Natural killer cell treated with Interleukin-12 subunit alpha and Interleukin-12 subunit beta and Interleukin-15 and Interleukin-18, amount 100 ng/mL, for 72 hours (primary cell): ENCODE measurements around the gene CTSH. TPM values are rescaled to one million over a fixed set of nuclear protein-coding genes. Genes with fewer than 3 reads are reported as not detected.

Experiments used
- ATAC-seq, 2 donors: fragments of 150-1000 bp; cut with Tn5 transposase in 1 of 2; sonication (Bioruptor Pico), chemical (Tn5 transposase) in 1 of 2; 2 replicates each; pipeline ENCODE4 v1.10.0; 2021
- DNase-seq: peaks from one replicate; pipeline ENCODE4 v3.0.0; 2022; ENCODE audit warnings: low spot score
- H3K27ac Mint-ChIP-seq, 2 donors: 1 replicate in 1 of 2; 2 replicates in 1 of 2; pipeline ENCODE4 v1.8.0; 2022; ENCODE audit warnings: mixed read lengths in 2 of 2, mild to moderate bottlenecking in 1 of 2, moderate library complexity in 1 of 2
- H3K27me3 Mint-ChIP-seq, 2 donors: 1 replicate in 1 of 2; 2 replicates in 1 of 2; pipeline ENCODE4 v1.8.0; 2022; ENCODE audit warnings: mixed read lengths in 2 of 2
- H3K36me3 Mint-ChIP-seq: one replicate; pipeline ENCODE4 v1.8.0; 2022; ENCODE audit warnings: mixed read lengths
- H3K4me1 Mint-ChIP-seq, 2 donors: 1 replicate in 1 of 2; 2 replicates in 1 of 2; pipeline ENCODE4 v1.8.0; 2022; ENCODE audit warnings: low read depth in 2 of 2, mixed read lengths in 2 of 2, mild to moderate bottlenecking in 1 of 2
- H3K4me3 Mint-ChIP-seq: one replicate; pipeline ENCODE4 v1.8.0; 2022; ENCODE audit warnings: mixed read lengths
- H3K9me3 Mint-ChIP-seq: 2 replicates; pipeline ENCODE4 v1.8.0; 2022; ENCODE audit warnings: mixed read lengths
- total RNA-seq, 2 donors: library from RNA; stranded (reverse); gene quantifications; one replicate each; pipeline ENCODE4 v1.2.3, GENCODE V29; 2022

The CTSH gene
- total RNA-seq, 2 donors from 2014 or later = 16.1 to 25.2 TPM

DNA sequence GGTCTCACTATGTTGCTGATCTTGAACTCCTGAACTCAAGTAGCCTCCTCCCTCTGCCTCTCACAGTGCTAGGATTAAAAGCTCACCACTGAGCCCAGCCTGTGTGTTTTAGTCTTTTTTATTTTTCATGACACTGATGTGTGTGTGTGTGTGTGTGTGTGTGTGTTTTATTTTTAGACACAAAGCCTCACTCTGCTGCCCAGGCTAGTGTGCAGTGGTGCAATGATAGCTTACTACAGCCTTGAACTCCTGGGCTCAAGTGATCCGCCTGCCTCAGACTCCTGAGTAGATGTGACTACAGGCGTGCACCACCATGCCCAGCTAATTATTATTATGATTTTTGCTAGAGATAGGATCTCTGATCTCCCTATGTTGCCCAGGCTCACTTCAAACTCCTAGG, 23.3 kb upstream of the CTSH start:
- H3K4me3 Mint-ChIP-seq = no peak overlapping the region
- DNase-seq = no peak
- H3K36me3 Mint-ChIP-seq = no peaks in the 10 kb centered on the region

DNA sequence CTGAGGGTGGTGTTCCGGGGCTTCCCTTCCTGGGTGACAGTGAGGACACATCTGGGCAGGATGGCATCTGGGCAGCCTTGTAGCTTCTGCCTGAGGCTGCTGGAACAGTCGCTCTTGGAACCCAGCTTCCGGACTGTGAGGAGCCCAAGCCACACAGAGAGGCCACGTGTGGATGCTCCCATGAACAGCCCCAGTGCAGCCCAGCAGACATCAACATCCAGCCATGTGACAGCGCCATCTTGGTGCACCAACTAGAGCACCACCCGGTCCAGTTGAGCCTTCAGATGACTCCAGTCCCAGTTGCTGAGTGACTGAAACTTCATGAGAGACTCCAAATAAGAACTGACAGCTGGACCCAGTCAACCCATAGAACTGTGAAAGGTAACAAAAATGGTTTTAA, 15.5 kb upstream of the CTSH start:
- peaks cover 0 to 5% of the 10 kb centered on the region in 2 donors for H3K27me3 Mint-ChIP-seq
- H3K27ac Mint-ChIP-seq = no peak overlapping the region
- ATAC-seq (no peak), DNase-seq (no peak)
- no peaks in the 10 kb centered on the region for H3K4me1 Mint-ChIP-seq
- no peaks in the 10 kb centered on the region for H3K9me3 Mint-ChIP-seq
- H3K36me3 Mint-ChIP-seq = no peaks in the 10 kb centered on the region
- H3K4me3 Mint-ChIP-seq = no peak overlapping the region

More for the DNA sequence above, 23.3 kb upstream of the CTSH start:
- Mint-ChIP-seq H3K27me3 (no peaks in the 10 kb centered on the region), H3K9me3 (no peaks in the 10 kb centered on the region), H3K27ac (no peak overlapping the region), H3K4me1 (no peaks in the 10 kb centered on the region)
- no peak for ATAC-seq

GRCh38 chr15:78959360-78959759, 14.5 kb upstream of the CTSH start:
- DNase-seq (no peak), ATAC-seq (no peak)
- Mint-ChIP-seq H3K4me1 (no peaks in the 10 kb centered on the region), H3K4me3 (no peak overlapping the region), H3K36me3 (no peaks in the 10 kb centered on the region), H3K27me3 (peaks cover 5 to 7% of the 10 kb centered on the region in 2 donors), H3K27ac (no peak overlapping the region), H3K9me3 (no peaks in the 10 kb centered on the region)

DNA sequence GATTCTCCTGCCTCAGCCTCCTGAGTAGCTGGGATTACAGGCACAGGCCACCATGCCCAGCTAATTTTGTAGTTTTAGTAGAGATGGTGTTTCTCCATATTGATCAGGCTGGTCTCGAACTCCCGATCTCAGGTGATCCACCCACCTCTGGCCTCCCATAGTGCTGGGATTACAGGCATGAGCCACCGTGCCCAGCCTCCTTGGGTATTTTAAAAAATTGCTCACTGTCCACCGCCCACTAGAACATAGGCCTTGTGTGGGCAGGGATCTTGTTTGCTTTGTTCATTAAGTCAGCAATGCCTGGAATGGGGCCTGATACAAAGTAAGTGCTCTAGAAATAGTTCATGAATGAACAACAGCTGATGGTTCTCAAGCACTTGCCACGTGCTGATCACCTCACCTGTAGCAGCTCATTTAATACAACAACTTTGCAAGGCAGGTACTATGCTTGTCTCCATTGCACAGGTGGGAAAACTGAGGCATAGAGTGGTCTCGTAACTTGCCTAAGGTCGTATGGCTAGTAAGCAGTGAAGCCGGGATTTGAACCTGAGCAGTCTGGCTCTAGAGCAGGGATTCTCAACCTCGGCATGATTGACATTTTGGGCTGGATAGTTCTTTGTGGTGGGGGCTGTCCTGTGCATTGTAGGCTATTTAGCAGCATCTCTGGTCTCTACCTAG, 12.7 kb upstream of the CTSH start:
- no peak overlapping the region for H3K4me3 Mint-ChIP-seq
- ATAC-seq = no peak
- H3K9me3 Mint-ChIP-seq = no peaks in the 10 kb centered on the region

DNA sequence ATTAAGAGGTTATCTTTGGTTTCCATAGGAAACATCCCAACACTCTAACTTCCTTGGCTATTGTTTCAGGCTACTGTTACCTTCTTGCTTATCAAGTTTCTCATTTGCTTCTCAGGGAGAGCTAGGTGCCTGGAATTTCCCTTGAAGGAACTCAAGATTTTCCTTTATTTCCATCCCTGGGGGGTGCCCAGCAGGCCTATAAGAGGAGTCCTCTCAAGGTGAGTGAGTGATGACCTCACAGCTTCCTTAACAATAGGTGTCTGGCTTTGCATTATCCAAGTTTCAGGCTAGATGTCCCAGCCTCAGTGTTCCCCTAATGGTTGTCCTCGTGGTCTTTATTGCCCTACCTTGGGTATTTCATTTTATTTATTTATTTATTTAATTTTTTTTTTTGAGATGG, 12.1 kb upstream of the CTSH start:
- Mint-ChIP-seq H3K9me3 (no peaks in the 10 kb centered on the region), H3K36me3 (no peaks in the 10 kb centered on the region), H3K27me3 (peaks cover 8 to 11% of the 10 kb centered on the region in 2 donors), H3K27ac (no peak overlapping the region), H3K4me3 (no peak overlapping the region), H3K4me1 (no peaks in the 10 kb centered on the region)
- DNase-seq (no peak), ATAC-seq (no peak)

More for the DNA sequence above, 12.7 kb upstream of the CTSH start:
- no peak for DNase-seq
- no peaks in the 10 kb centered on the region for H3K4me1 Mint-ChIP-seq
- H3K27me3 Mint-ChIP-seq = peaks cover 8 to 11% of the 10 kb centered on the region in 2 donors
- H3K27ac Mint-ChIP-seq = no peak overlapping the region
- no peaks in the 10 kb centered on the region for H3K36me3 Mint-ChIP-seq

- Mint-ChIP-seq H3K36me3 (no peaks in the 10 kb centered on the region), H3K4me3 (no peak overlapping the region), H3K9me3 (no peaks in the 10 kb centered on the region), H3K27me3 (peaks cover 3 to 11% of the 10 kb centered on the region in 2 donors), H3K4me1 (peaks cover 0 to 8% of the 10 kb centered on the region in 2 donors), H3K27ac (no peak overlapping the region)
- ATAC-seq (no peak), DNase-seq (no peak)
These were observed 10.5 kb upstream of the CTSH start for GRCh38 chr15:78955355-78955754.

DNA sequence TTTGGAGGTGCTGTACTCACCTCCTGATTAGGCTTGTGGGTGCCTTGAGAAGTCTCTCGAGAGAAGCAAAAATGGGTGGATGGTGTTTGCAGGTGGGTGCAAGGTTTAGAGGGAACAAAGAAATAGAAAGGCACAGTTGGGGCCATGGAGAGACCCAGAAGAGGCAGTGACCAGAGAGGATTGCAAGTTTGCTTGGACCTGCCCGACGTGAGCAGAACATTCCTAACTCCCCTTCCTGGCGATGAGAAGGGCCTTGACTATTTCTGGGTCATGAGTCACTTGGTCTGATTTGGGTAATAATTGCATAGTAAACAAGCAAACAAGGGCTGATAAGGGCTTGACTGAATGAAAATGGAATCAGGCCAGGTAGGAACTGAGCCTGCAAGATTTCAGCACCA, 7.0 kb upstream of the CTSH start:
- ATAC-seq = no peak
- Mint-ChIP-seq H3K27ac (no peak overlapping the region), H3K4me1 (peaks cover 0 to 8% of the 10 kb centered on the region in 2 donors)

DNA sequence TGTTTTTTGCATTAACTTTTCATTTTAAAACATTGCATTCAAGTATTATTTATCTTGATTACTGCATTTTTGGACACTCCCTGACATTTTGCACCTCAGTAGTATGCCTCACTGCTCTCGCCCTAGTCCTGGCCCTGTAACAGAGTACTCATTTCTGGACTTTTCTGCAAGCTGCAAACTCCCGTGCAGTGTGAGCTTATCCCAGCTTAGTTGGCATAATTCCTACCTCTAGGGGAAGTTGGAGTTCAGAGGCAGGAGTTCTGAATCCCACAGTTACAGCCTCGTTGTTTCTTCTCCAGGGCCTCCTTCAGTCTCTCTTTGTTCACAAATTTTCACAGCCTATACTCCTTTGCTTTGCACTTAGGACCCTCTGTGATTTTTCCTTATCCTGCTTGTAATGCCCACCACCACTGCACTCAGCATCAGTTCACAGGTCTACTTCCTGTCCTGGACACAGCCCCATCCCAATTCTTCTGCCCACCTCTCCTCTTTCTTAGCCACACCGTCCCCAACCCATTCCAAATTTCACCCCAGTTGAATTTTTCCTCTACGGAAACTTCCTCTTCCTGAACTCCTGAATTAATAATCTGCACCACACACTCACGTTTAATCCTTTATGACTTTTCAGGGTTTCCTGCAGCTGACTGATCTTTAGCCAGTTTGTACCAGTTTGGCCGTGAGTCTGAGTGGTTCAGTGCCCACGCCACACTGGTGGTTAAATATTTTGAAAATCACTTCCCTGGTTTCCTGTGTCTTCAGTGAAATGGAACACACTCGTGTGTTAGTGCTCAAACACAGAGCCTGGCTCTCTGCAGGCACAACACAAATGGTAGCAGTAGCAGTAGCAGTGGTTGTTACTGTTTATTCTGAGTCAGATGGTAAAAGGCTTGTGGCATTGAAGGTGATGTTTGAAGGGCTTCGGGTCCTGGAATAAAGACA, 6.3 kb upstream of the CTSH start:
- no peak for DNase-seq
- H3K9me3 Mint-ChIP-seq = no peaks in the 10 kb centered on the region
- ATAC-seq = no peak
- no peak overlapping the region for H3K27ac Mint-ChIP-seq
- no peak overlapping the region for H3K4me3 Mint-ChIP-seq
- H3K27me3 Mint-ChIP-seq = peaks cover 9 to 17% of the 10 kb centered on the region in 2 donors
- no peaks in the 10 kb centered on the region for H3K36me3 Mint-ChIP-seq
- H3K4me1 Mint-ChIP-seq = peaks cover 0 to 8% of the 10 kb centered on the region in 2 donors

More for the DNA sequence above, 7.0 kb upstream of the CTSH start:
- Mint-ChIP-seq H3K27me3 (peaks cover 7 to 17% of the 10 kb centered on the region in 2 donors), H3K9me3 (no peaks in the 10 kb centered on the region), H3K36me3 (no peaks in the 10 kb centered on the region), H3K4me3 (no peak overlapping the region)
- no peak for DNase-seq

DNA sequence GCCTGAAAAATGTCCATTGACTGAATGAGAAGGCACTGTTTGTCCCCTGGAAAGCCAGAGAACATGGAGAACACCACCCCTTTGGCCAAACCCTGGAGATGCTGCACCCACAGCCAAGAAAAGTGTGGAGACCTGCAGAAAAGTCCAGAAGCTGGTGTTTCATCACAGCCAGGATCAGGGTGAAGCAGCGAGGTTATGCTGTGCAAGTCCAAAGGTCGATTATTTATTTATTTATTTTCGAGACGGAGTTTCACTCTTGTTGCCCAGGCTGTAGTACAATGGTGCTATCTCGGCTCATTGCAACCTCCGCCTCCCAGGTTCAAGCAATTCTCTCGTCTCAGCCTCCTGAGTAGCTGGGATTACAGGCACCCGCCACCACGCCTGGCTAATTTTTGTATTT, 5.5 kb upstream of the CTSH start:
- no peak overlapping the region for H3K4me3 Mint-ChIP-seq
- no peaks in the 10 kb centered on the region for H3K9me3 Mint-ChIP-seq
- H3K27me3 Mint-ChIP-seq = peaks cover 11 to 17% of the 10 kb centered on the region in 2 donors
- ATAC-seq (no peak), DNase-seq (no peak)
- no peak overlapping the region for H3K27ac Mint-ChIP-seq
- H3K36me3 Mint-ChIP-seq = no peaks in the 10 kb centered on the region
- peaks cover 0 to 8% of the 10 kb centered on the region in 2 donors for H3K4me1 Mint-ChIP-seq

- Mint-ChIP-seq H3K4me1 (peaks cover 0 to 8% of the 10 kb centered on the region in 2 donors), H3K9me3 (no peaks in the 10 kb centered on the region), H3K36me3 (no peaks in the 10 kb centered on the region), H3K4me3 (no peak overlapping the region), H3K27ac (no peak overlapping the region), H3K27me3 (peaks cover 11 to 14% of the 10 kb centered on the region in 2 donors)
- DNase-seq (no peak), ATAC-seq (no peak)
These were observed 4.6 kb upstream of the CTSH start for GRCh38 chr15:78949461-78949860.

- ATAC-seq = no peak
- no peaks in the 10 kb centered on the region for H3K36me3 Mint-ChIP-seq
- no peak overlapping the region for H3K27ac Mint-ChIP-seq
- no peak overlapping the region for H3K4me3 Mint-ChIP-seq
- H3K4me1 Mint-ChIP-seq = peaks cover 0 to 8% of the 10 kb centered on the region in 2 donors
- H3K9me3 Mint-ChIP-seq = no peaks in the 10 kb centered on the region
- H3K27me3 Mint-ChIP-seq = peaks cover 7 to 11% of the 10 kb centered on the region in 2 donors
- no peak for DNase-seq
These were observed 2.7 kb upstream of the CTSH start for GRCh38 chr15:78947506-78947905.

GRCh38 chr15:78946493-78946892, 1.6 kb upstream of the CTSH start:
- H3K4me1 Mint-ChIP-seq = peaks cover 0 to 5% of the 10 kb centered on the region in 2 donors
- H3K4me3 Mint-ChIP-seq = no peak overlapping the region

GRCh38 chr15:78944202-78944625, 632 bp downstream of the CTSH start:
- no peak overlapping the region for H3K27ac Mint-ChIP-seq
- DNase-seq (no peak), ATAC-seq (peak in 1 of 2 donors; percentile 6)
- no peaks in the 10 kb centered on the region for H3K36me3 Mint-ChIP-seq
- H3K4me1 Mint-ChIP-seq = peaks cover 1 to 3% of the 10 kb centered on the region in 2 donors
- no peaks in the 10 kb centered on the region for H3K9me3 Mint-ChIP-seq
- H3K27me3 Mint-ChIP-seq = peaks cover 0 to 12% of the 10 kb centered on the region in 2 donors
- H3K4me3 Mint-ChIP-seq = peak overlapping the region; percentile 61

More at GRCh38 chr15:78946493-78946892, 1.6 kb upstream of the CTSH start:
- H3K9me3 Mint-ChIP-seq = no peaks in the 10 kb centered on the region
- DNase-seq (no peak), ATAC-seq (no peak)
- H3K27me3 Mint-ChIP-seq = peaks cover 7 to 12% of the 10 kb centered on the region in 2 donors
- no peak overlapping the region for H3K27ac Mint-ChIP-seq
- no peaks in the 10 kb centered on the region for H3K36me3 Mint-ChIP-seq

GRCh38 chr15:78943692-78944091, 1.2 kb downstream of the CTSH start:
- peak overlapping the region; percentile 61 for H3K4me3 Mint-ChIP-seq
- no peaks in the 10 kb centered on the region for H3K36me3 Mint-ChIP-seq
- peaks cover 3 to 7% of the 10 kb centered on the region in 2 donors for H3K4me1 Mint-ChIP-seq
- H3K27ac Mint-ChIP-seq = no peak overlapping the region
- peaks cover 0 to 12% of the 10 kb centered on the region in 2 donors for H3K27me3 Mint-ChIP-seq
- DNase-seq (no peak), ATAC-seq (no peak)
- no peaks in the 10 kb centered on the region for H3K9me3 Mint-ChIP-seq
